HEK293 (cell line): ENCODE measurements around the gene PGP.

ENCODE experiments used
- CTCF ChIP-seq: fragments of 450-650 bp; formaldehyde crosslinking; IDR thresholded peaks from 2 replicates; pipeline ENCODE4 v1.5.1; 2016; ENCODE audit warnings: missing biosample characterization, missing genetic modification characterization
- GLI4 ChIP-seq: fragments of 450-650 bp; formaldehyde crosslinking; IDR thresholded peaks from 2 replicates; pipeline ENCODE4 v1.5.1; 2016; ENCODE audit warnings: missing biosample characterization, missing genetic modification characterization
- KLF9 ChIP-seq: fragments of 450-650 bp; formaldehyde crosslinking; IDR thresholded peaks from 2 replicates; pipeline ENCODE4 v1.5.1; 2016; ENCODE audit warnings: missing biosample characterization, missing genetic modification characterization, low read depth
- MZF1 ChIP-seq: fragments of 450-650 bp; formaldehyde crosslinking; IDR thresholded peaks from 2 replicates; pipeline ENCODE4 v1.5.1; 2017; ENCODE audit warnings: missing biosample characterization, missing genetic modification characterization, borderline replicate concordance
- SCRT2 ChIP-seq: fragments of 450-650 bp; formaldehyde crosslinking; IDR thresholded peaks from 2 replicates; pipeline ENCODE4 v1.5.1; 2016; ENCODE audit warnings: missing biosample characterization, missing genetic modification characterization
- ZBTB10 ChIP-seq: fragments of 450-650 bp; formaldehyde crosslinking; IDR thresholded peaks from 2 replicates; pipeline ENCODE4 v1.5.1; 2016; ENCODE audit warnings: missing biosample characterization, missing genetic modification characterization
- ZFP41 ChIP-seq: fragments of 450-650 bp; formaldehyde crosslinking; IDR thresholded peaks from 2 replicates; pipeline ENCODE4 v1.5.1; 2016; ENCODE audit warnings: missing biosample characterization, missing genetic modification characterization, borderline replicate concordance
- ZNF155 ChIP-seq: fragments of 450-650 bp; formaldehyde crosslinking; IDR thresholded peaks from 2 replicates; pipeline ENCODE4 v1.5.1; 2016; ENCODE audit warnings: missing biosample characterization, missing genetic modification characterization
- ZNF184 ChIP-seq: fragments of 450-650 bp; IDR thresholded peaks from 2 replicates; pipeline ENCODE4 v1.5.1; 2018; ENCODE audit warnings: missing biosample characterization, mild to moderate bottlenecking, missing genetic modification characterization
- ZNF362 ChIP-seq: fragments of 450-650 bp; formaldehyde crosslinking; IDR thresholded peaks from 2 replicates; pipeline ENCODE4 v1.5.1; 2016; ENCODE audit warnings: missing biosample characterization, missing genetic modification characterization
- ZNF585B ChIP-seq: fragments of 450-650 bp; formaldehyde crosslinking; IDR thresholded peaks from 2 replicates; pipeline ENCODE4 v1.5.1; 2016; ENCODE audit warnings: missing biosample characterization, missing genetic modification characterization

GRCh38 chr16:2184346-2184745 lies 30.3 kb downstream of the PGP start:
- no peak for TF ChIP-seq ZFP41 (tag by site-specific recombination)
- no peak for TF ChIP-seq KLF9 (tag by site-specific recombination)
- no peak for TF ChIP-seq MZF1 (tag by site-specific recombination)
- no peak for TF ChIP-seq CTCF (tag by site-specific recombination)
- no peak for TF ChIP-seq ZBTB10
- TF ChIP-seq GLI4 = no peak
- no peak for TF ChIP-seq ZNF155 (tag by site-specific recombination)
- TF ChIP-seq ZNF184 (tag by site-specific recombination) = no peak
- TF ChIP-seq SCRT2 (tag by site-specific recombination) = no peak
- no peak for TF ChIP-seq ZNF362 (tag by site-specific recombination)
- no peak for TF ChIP-seq ZNF585B
